Adrenal gland (tissue), 12 donors: ENCODE data around the gene FHOD3. TPM values are rescaled to one million over a fixed set of nuclear protein-coding genes. Genes with fewer than 3 reads are reported as not detected.

Source experiments
- DNase-seq, 7 donors: peaks; one replicate each; pipeline ENCODE4 v3.0.0-alpha.2; 2019 to 2020
- H3K27ac ChIP-seq, 5 donors: fragments of 200-600 bp; sonication (generic) in 4 of 5; 1 replicate in 3 of 5; 2 replicates in 2 of 5; pipeline versions ENCODE4 v1.5.1 to v1.8.0; 2016 to 2020; ENCODE audit warnings: mild to moderate bottlenecking in 1 of 5
- H3K27me3 ChIP-seq: fragments of 200-600 bp; 2 replicates; pipeline ENCODE4 v1.8.0; 2021
- H3K36me3 ChIP-seq, 2 donors: fragments of 200-600 bp; replicated peaks in 1 of 2; 1 replicate in 1 of 2; 2 replicates in 1 of 2; pipeline versions ENCODE4 v1.5.1 to v1.8.0; 2018 to 2022
- H3K4me1 ChIP-seq, 2 donors: fragments of 200-600 bp; replicated peaks in 1 of 2; 1 replicate in 1 of 2; 2 replicates in 1 of 2; pipeline versions ENCODE4 v1.5.1 to v1.8.0; 2018 to 2021
- H3K4me3 ChIP-seq, 4 donors: fragments of 200-600 bp; sonication (generic) in 3 of 4; one replicate each; pipeline ENCODE4 v1.5.1; 2016 to 2018
- H3K9me3 ChIP-seq, 3 donors: fragments of 200-600 bp; sonication (generic) in 1 of 3; replicated peaks in 1 of 3; 1 replicate in 2 of 3; 2 replicates in 1 of 3; pipeline versions ENCODE4 v1.5.1 to v1.8.0; 2016 to 2021
- CTCF ChIP-seq, 6 experiments: fragments of 450-650 bp in 4 of 6; fragments of 200-600 bp in 2 of 6; sonication (generic) in 1 of 6; IDR thresholded peaks; 1 replicate in 5 of 6; 2 replicates in 1 of 6; pipeline versions ENCODE4 v1.5.1 to v1.8.0; 2016 to 2021; ENCODE audit warnings: antibody characterized with exemption in 6 of 6, mild to moderate bottlenecking in 2 of 6, moderate library complexity in 1 of 6
- POLR2A ChIP-seq, 2 donors: fragments of 450-650 bp; IDR thresholded peaks; one replicate each; pipeline ENCODE4 v1.6.1; 2017; ENCODE audit warnings: antibody characterized with exemption in 2 of 2, mild to moderate bottlenecking in 2 of 2, moderate library complexity in 1 of 2
- WGBS, 4 donors: extraction: QIAGEN DNeasy Blood & Tissue Kit in 2 of 4; methylation state at CpG; one replicate each; pipeline versions ENCODE4 v1.1.5 to v1.1.7; 2013 to 2017; 5-methylcytosine and 5-hydroxymethylcytosine counted together
- intact Hi-C, 2 donors: fragments of 100-400 bp; cut with DNase I; formaldehyde crosslinking; loops; one replicate each; pipeline versions ENCODE4 v1.14.1 to v1.15.0; 2022 to 2023
- polyA plus RNA-seq, 3 donors: library from polyadenylated mRNA; stranded (reverse); fragments of 200-250 nt in 2 of 3; fragments of 350-450 nt in 1 of 3; fragmentation: Illumina TruSeq in 1 of 3; extraction: RNeasy Lipid Tissue Mini Kit (QIAGEN cat#74804) in 1 of 3; gene quantifications; one replicate each; pipeline ENCODE4 v1.2.3, GENCODE V29; 2013 to 2014
- total RNA-seq, 9 donors: library from RNA; depleted of rRNA in 4 of 9; stranded (reverse); fragments of >200 nt in 4 of 9; fragments of 120-200 nt in 1 of 9; fragmentation: NEBNext Ultra II Directional in 1 of 9; extraction: Animal tissue kit (Norgen Biotek cat#: 25700) in 1 of 9; gene quantifications; one replicate each; pipeline versions ENCODE4 v1.1.0 to v1.2.4, GENCODE V29; 2013 to 2023
- donor health status: healthy with polysubstance abuse.
- donor health status: Bipolar disorder and iron deficiency.
- donor health status: DM: yes; HTN: yes; CAD: no.
- donor health status: DM: no; HTN: no; CAD: no.
- donor health status: DM: no; HTN: no; CAD: no.
- donor health status: DM: yes; HTN: yes; CAD: no.

The FHOD3 gene
- total and polyA plus RNA-seq, 12 donors, result 17.5 to 87.9 (median 48.5) TPM

- Histone ChIP-seq H3K27me3 (no peaks in the 10 kb centered on the region), H3K36me3 (no peaks in the 10 kb centered on the region), H3K27ac (peak overlapping the region in 1 of 5 donors; percentile 33), H3K4me1 (no peaks in the 10 kb centered on the region), H3K9me3 (no peaks in the 10 kb centered on the region), H3K4me3 (no peak overlapping the region)
- no peak for TF ChIP-seq POLR2A (IDR thresholded peaks at IDR 0.05)
- TF ChIP-seq CTCF (IDR thresholded peaks at IDR 0.05), result no peak
- DNase-seq, result no peak
- 68 to 83% (median 80%) methylated on average over 15 of the region's 15 CpGs for WGBS, 4 donors
- intact Hi-C loops, result loop anchor here in 1 of 2 donors (5.0 kb wide), 1 partner anchor 63 kb away; no protein-coding TSS in a partner anchor
Measured at GRCh38 chr18:36693931-36694620, 396.6 kb downstream of the FHOD3 start.

- WGBS, 4 donors, result 82 to 89% (median 86%) methylated on average over 3 of the region's 3 CpGs
- H3K9me3 ChIP-seq, result no peaks in the 10 kb centered on the region
- H3K27ac ChIP-seq, result peak overlapping the region in 1 of 5 donors; percentile 26
Measured at GRCh38 chr18:36695806-36696205, 398.3 kb downstream of the FHOD3 start.

GRCh38 chr18:36697905-36698304 is 400.4 kb downstream of the FHOD3 start:
- DNase-seq, result no peak
- WGBS, 4 donors, result 85 to 96% (median 94%) methylated on average over 2 of the region's 2 CpGs
- no peaks in the 10 kb centered on the region for H3K36me3 ChIP-seq
- H3K9me3 ChIP-seq, result no peaks in the 10 kb centered on the region
- TF ChIP-seq POLR2A (IDR thresholded peaks at IDR 0.05) (no peak), CTCF (IDR thresholded peaks at IDR 0.05) (no peak)
- intact Hi-C loops, result no loop called here
- H3K27me3 ChIP-seq, result no peaks in the 10 kb centered on the region
- no peak overlapping the region for H3K4me3 ChIP-seq
- no peak overlapping the region for H3K27ac ChIP-seq
- no peaks in the 10 kb centered on the region for H3K4me1 ChIP-seq

More at GRCh38 chr18:36695806-36696205, 398.3 kb downstream of the FHOD3 start:
- no peak overlapping the region for H3K4me3 ChIP-seq
- H3K4me1 ChIP-seq, result no peaks in the 10 kb centered on the region
- no peak for DNase-seq
- no peak for TF ChIP-seq POLR2A (IDR thresholded peaks at IDR 0.05)
- no peak for TF ChIP-seq CTCF (IDR thresholded peaks at IDR 0.05)
- H3K27me3 ChIP-seq, result no peaks in the 10 kb centered on the region
- intact Hi-C loops, result no loop called here
- no peaks in the 10 kb centered on the region for H3K36me3 ChIP-seq

- no peak for TF ChIP-seq CTCF (IDR thresholded peaks at IDR 0.05)
- no peak for TF ChIP-seq POLR2A (IDR thresholded peaks at IDR 0.05)
- Histone ChIP-seq H3K36me3 (no peaks in the 10 kb centered on the region), H3K4me1 (no peaks in the 10 kb centered on the region), H3K9me3 (no peaks in the 10 kb centered on the region), H3K4me3 (no peak overlapping the region), H3K27ac (no peak overlapping the region), H3K27me3 (no peaks in the 10 kb centered on the region)
- no peak for DNase-seq
- 91 to 92% (median 92%) methylated on average over 4 of the region's 4 CpGs for WGBS, 4 donors
- intact Hi-C loops, result no loop called here
Measured at GRCh38 chr18:36700955-36701354, 403.4 kb downstream of the FHOD3 start.
